HG03378 (cell line): ENCODE measurements around the gene EPB41L4A.
"Not testable (repeated sequence)": the region's sequence is repeated elsewhere in the genome, so short reads cannot be mapped to it uniquely, and the experiment has no call there.

Experiments
- ATAC-seq: cut with Tn5 transposase; IDR thresholded peaks from one replicate; pipeline ENCODE4 v1.9.1; 2021; ENCODE audit warnings: mild to moderate bottlenecking, moderate library complexity; ENCODE audit not compliant: unreplicated experiment

Gene EPB41L4A

DNA sequence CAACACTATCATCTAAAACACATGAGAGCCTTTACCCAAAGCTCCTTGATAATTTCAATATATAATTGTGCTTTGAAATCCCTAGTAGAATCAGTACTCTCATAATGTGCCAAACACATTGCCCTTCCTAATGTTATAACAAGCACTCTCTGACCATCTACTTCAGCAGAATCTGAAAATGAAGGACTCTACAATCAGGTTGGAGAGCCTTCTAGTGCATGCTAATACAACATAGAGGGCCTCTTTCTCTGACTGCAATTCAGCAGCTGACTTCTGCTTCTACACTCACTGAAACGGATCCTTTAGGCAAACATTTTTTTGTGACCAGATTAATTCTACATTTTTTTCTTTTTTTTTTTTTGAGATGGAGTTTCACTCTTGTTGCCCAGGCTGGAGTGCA, 155.6 kb downstream of the EPB41L4A start:
- no peak for ATAC-seq

- no peak for ATAC-seq
Measured at GRCh38 chr5:112258571-112258970, 160.5 kb downstream of the EPB41L4A start.

GRCh38 chr5:112257976-112258375, 161.1 kb downstream of the EPB41L4A start:
- ATAC-seq, result no peak

GRCh38 chr5:112257005-112257404, 162.1 kb downstream of the EPB41L4A start:
- no peak for ATAC-seq

DNA sequence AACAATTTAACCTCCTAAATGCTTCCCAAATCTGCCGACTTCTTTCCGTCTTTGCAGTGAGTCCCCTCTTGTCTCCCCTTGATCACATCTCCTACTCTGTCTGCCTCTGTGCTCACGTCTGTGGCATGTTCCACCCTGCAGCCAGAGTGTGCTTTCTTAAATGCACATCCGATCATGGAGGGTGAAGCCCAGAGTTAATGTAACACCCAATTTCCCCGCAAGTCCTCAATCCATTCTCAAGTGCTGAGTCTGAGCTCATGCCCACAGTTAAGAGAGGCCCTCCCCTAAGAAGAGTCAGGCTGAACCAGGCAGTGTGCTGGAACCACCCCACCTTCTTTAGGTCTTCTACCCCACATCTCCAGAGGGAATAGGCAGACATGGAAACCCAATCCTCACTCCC, 164.8 kb downstream of the EPB41L4A start:
- ATAC-seq, result no peak

DNA sequence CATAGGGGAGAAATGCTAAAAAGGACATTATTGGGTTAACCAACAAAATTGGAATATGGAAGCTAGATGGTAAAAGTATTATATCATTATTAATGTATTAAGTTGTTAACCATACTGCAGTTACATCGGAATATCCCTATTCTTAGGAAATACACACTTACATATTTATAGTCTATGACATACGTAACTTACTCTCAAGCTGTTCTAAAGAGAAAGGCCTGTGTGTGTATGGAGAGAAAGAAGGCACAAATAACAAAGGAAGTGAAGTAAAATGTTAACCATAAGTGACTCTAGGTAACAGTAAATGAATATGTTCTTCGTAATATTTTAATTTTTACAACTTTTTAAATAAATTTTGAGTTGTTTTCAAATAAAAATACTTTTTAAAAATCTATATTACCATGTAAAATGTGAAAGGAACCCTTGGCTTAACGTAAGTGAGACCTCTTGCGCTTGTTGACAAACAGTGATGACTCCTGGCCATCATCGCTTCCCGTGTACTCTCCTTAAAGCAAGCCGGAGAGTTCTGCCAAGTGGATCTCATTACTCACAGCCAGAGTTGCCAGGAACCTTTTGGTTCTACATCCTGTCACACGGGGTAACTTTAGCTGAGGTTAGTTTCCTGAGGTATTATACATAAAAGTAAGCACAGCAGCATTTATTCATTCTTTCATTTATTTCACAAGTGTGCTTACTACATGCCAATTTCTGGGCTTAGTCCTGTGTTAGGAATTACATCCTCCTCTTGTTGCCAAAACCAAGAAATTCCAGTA, 165.4 kb downstream of the EPB41L4A start:
- ATAC-seq, result no peak

GRCh38 chr5:112250551-112250950, 168.5 kb downstream of the EPB41L4A start:
- no peak for ATAC-seq

DNA sequence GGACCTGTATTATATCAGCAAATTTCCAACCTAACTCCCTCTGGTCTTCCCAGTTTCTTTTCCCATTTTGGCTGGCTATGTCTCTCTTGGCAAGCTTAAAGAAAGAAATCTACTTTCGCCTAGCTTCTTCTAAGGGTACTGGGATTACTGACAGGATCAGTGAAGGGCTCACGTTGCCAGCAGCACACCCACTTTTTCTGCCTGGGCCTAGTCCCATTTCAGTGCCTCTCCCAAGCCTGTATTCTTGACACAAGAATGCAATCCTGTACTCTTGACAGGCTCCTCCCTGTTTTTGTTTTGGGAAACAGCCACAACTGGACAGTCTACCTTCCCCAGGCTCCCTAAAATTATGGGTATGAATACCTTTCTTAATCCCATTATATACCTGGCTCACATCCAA, 170.5 kb downstream of the EPB41L4A start:
- no peak for ATAC-seq

DNA sequence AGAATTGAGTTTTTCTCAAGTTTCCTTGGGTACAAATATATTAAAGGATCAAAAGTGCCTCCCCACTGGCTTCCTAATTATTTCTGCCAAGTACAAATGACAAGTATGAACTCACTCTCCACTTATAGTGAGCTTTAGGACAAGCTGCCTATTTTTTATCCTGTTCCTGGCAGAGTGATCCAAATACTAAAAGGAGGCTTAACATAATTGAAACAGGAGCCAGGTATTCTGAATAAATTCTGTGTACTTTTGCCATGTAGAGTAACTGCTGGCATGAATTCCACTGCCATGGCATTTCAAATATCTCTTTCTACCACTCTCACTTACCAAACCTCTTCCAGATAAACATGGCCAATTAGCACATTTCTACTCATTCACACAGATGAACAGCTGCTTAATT, 171.1 kb downstream of the EPB41L4A start:
- ATAC-seq, result no peak

DNA sequence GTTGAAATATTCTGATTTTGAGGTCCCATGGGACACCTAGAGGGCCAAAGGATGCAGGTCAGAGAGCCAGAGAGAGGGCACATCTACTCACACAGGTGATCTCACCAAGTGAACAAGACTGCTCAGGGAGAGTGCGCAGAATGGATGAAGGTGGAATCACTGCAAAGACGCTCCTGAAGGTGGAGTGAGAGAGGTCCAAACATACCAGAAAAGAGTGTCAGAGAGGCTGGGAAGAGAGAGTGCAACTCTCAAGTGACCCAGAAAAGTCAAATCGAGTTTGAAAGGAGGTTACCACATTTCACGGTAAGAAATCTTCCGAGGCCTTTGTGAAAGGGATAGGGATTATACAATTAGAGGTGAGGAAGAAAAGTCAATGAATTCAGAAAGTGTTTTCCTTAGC, 173.4 kb downstream of the EPB41L4A start:
- ATAC-seq, result no peak

- no peak for ATAC-seq
Measured at GRCh38 chr5:112239996-112240395, 179.1 kb downstream of the EPB41L4A start.

DNA sequence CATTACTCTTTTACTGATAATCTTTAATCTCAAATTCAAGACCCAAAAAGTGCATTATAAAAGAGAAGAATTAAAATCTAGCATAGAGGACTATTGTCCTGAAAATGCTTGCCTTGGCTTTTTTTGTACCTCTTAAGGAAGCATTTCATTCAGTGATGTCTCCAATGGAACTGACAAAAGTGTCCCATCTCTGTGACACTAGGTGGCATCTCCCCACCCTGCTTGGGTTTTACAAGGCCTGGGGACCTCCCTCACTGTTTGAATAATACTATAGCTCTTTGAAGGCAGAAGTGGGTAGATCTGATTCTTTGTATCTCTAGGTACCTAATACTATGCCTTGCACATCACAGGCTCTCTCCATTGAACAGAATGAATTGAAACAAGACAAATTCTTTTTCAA, 180.6 kb downstream of the EPB41L4A start:
- ATAC-seq, result no peak

DNA sequence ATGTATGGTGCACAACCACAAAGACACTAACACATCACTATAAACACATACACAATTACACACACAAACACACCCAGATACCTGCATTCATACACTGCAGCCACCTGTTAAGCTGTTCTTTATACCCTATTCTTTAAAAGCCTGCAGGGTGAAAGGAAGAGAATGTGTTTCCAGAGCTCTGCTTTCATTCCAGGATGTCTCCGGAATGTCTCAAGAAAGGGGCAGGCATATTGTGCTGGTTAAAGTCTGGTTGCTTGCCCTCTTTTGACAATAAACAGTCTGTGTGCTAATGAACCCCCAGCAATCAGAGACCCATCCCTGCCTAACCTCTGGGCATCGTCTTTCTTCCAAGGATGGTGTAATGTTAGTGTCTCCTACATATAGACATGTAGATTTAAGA, 181.6 kb downstream of the EPB41L4A start:
- ATAC-seq, result no peak

GRCh38 chr5:112234000-112234399, 185.1 kb downstream of the EPB41L4A start:
- ATAC-seq, result no peak

GRCh38 chr5:112232667-112233066, 186.4 kb downstream of the EPB41L4A start:
- no peak for ATAC-seq

GRCh38 chr5:112230606-112231005, 188.5 kb downstream of the EPB41L4A start:
- no peak for ATAC-seq

GRCh38 chr5:112228667-112229066, 190.4 kb downstream of the EPB41L4A start:
- no peak for ATAC-seq

DNA sequence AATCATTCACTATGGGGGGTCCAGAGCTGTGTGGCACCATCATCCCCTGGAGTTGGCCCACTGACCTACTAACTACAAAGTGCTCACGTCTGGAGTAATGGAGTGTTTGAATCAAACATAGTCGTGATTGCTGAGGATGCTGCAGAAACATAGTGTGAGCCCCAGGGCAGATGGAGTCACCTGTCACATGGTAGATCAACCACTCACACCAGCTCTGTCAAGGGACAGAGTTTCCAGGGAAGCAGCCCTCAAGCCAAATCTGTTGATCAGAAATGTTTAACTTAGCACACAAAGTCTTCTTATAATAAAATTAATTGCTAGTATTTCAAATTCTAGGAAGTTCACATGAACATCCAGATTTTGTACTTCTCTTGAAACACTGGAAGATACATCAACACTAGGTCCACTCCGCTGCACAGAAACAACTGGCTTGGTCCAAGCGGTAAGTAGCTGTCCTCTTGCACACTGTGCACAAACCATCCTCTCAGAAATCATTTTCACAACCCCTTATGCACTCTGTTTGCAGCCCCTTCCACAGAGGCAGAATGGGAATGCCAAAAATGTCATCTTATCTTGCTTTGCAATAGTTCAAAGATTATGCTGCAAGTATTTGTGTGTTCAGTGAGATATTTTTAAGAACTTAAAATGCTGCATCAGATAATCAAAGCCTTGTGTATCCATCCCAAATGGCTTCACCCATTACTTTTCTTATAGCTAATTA, 191.0 kb downstream of the EPB41L4A start:
- no peak for ATAC-seq

DNA sequence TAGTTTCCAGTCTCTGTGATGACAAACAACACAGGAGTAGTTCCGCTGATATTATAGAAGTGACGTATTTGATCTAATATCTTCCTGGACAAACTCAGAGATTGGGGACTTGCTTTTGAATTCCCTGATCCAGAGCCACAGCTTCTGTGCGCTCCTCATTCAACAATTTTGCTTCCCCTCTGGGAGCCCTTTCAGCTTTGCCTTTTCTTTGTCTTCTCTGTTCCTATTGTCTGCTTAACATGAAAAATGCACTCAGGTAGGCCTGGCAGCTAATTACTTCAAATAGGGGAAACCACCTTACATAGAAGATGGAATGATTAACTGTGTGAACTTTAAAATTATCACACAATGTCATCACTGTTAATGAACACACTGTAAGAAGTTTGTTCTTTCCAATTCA, 192.9 kb downstream of the EPB41L4A start:
- no peak for ATAC-seq

DNA sequence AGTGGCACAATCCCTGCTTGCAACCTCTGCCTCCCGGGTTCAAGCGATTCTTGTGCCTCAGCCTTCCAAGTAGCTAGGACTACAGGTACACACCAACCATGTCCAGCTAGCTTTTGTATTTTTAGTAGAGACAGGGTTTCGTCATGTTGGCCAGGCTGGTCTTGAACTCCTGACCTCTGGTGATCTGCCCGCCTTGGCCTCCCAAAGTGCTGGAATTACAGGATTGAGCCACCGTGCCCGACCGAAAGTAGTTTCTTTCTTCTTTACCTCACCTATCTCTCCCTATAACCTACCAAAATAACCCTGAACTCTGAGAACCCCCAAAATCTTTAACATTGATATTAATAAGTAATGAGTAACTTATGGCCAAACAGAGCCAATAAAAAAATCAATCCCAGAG, 196.1 kb downstream of the EPB41L4A start:
- ATAC-seq, result not testable (repeated sequence)

DNA sequence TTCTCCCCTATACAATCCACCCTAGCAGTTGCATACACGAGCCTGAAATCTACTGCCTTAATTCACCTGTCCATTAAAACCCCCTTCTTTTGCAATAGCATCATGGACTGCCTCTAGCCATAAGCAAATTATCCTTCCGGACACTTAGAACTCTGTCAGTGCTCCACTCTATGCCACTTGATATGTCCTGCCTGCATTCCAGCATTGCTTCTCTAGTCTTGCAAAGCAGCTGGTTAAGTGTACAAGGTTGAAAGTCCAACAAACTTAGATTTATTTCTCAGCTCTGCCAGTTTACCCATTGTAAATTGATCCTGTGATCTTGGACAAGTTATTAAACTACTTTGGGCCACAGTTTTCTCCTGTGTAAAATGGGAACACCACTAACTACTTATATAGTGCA, 197.9 kb downstream of the EPB41L4A start:
- no peak for ATAC-seq

DNA sequence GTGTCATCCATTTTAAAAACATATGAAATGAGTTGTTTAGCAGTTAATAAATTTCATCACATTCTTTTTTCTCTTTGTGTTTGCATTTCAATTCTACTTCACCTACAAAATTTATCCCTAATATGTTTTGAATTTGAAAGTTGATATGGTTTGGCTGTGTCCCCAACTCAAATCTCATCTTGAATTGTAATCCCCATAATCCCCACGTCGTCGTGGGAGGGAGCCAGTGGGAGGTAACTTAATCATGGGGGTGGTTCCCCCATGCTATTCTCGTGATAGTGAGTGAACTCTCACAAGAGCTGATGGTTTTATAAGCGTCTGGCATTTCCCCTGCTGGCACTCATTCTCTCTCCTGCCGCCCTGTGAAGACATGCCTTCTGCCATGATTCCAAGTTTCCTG, 200.1 kb downstream of the EPB41L4A start:
- no peak for ATAC-seq
